Measurements from ENCODE around the gene TPD52L1. TPM values are rescaled to one million over a fixed set of nuclear protein-coding genes. Genes with fewer than 3 reads are reported as not detected.

TPD52L1 gene
- total and polyA plus RNA-seq, 2 experiments from 2014 or later: 22.8 to 24.0 TPM

DNA sequence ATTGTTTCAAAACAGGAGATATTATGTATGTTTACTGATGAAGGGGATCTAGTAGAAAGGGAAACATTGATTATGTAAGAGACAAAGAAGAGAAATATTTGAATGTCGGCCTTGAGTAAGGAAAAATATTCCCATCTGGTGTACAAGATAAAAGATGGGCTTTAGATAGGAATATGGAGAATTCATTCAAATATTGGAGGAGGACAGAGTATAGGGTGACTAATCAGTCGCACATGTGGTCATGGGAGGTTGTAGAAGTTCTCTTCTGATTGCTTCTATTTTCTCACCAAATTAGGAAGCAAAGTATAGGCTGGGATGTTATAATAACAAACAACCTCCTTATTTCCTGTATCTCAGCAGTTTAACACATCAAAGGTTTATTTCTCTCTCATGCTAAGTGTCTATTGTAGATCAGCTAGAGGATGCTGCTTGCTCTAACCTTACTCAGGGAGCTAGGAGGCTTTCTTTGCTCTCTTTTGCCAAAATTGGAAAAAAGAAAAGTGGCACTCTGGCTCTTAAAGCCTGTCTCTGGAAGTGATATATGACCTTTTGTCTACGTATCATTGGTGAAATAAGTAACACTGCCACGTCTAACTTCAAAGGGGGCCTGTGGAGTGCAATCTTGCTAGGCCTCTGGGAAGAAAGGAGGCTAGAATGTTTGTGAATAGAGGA is 149.4 kb downstream of the TPD52L1 start:
- peaks cover 18% of the 10 kb centered on the region for H3K36me3 ChIP-seq (ENCODE audit: insufficient read depth)
- no peak for DNase-seq (ENCODE audit: low spot score)
- no peak overlapping the region for H3K4me2 ChIP-seq
- Mint-ChIP-seq H3K27ac (no peak overlapping the region), H3K4me1 (peaks cover 11% of the 10 kb centered on the region), H3K27me3 (ENCODE audit: insufficient read depth, low read depth, poor library complexity) (peaks cover 5% of the 10 kb centered on the region), H3K9me3 (peaks cover 6% of the 10 kb centered on the region; the same call in 2 of the 3 replicates), H3K36me3 (ENCODE audit: low read depth) (peaks cover 26% of the 10 kb centered on the region), H3K4me3 (no peak overlapping the region; the same call in 2 of the 3 replicates)
- H3K79me2 ChIP-seq (replicated peaks; ENCODE audit: insufficient read depth): peaks cover 16% of the 10 kb centered on the region
- no peaks in the 10 kb centered on the region for H4K20me1 ChIP-seq (replicated peaks; ENCODE audit: insufficient read depth)
- TF ChIP-seq, protein P1, sequence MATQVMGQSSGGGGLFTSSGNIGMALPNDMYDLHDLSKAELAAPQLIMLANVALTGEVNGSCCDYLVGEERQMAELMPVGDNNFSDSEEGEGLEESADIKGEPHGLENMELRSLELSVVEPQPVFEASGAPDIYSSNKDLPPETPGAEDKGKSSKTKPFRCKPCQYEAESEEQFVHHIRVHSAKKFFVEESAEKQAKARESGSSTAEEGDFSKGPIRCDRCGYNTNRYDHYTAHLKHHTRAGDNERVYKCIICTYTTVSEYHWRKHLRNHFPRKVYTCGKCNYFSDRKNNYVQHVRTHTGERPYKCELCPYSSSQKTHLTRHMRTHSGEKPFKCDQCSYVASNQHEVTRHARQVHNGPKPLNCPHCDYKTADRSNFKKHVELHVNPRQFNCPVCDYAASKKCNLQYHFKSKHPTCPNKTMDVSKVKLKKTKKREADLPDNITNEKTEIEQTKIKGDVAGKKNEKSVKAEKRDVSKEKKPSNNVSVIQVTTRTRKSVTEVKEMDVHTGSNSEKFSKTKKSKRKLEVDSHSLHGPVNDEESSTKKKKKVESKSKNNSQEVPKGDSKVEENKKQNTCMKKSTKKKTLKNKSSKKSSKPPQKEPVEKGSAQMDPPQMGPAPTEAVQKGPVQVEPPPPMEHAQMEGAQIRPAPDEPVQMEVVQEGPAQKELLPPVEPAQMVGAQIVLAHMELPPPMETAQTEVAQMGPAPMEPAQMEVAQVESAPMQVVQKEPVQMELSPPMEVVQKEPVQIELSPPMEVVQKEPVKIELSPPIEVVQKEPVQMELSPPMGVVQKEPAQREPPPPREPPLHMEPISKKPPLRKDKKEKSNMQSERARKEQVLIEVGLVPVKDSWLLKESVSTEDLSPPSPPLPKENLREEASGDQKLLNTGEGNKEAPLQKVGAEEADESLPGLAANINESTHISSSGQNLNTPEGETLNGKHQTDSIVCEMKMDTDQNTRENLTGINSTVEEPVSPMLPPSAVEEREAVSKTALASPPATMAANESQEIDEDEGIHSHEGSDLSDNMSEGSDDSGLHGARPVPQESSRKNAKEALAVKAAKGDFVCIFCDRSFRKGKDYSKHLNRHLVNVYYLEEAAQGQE (IDR thresholded peaks at IDR 0.05; ENCODE audit: unreplicated experiment): no peak
- no peak for TF ChIP-seq NANOG (IDR thresholded peaks at IDR 0.05; ENCODE audit: borderline replicate concordance)
- TF ChIP-seq ZNF462 (CRISPR knock-in tag; IDR thresholded peaks at IDR 0.05): no peak
- TF ChIP-seq ZNF114 (CRISPR knock-in tag; IDR thresholded peaks at IDR 0.05): no peak
- TF ChIP-seq POLR2AphosphoS5 (IDR thresholded peaks at IDR 0.05; ENCODE audit: low read depth): no peak
- TF ChIP-seq ETS1 (IDR thresholded peaks at IDR 0.05): no peak
- no peak for TF ChIP-seq STAT1 (IDR thresholded peaks at IDR 0.05; ENCODE audit: unreplicated experiment)
- TF ChIP-seq CREB1 (CRISPR knock-in tag; IDR thresholded peaks at IDR 0.05; ENCODE audit: low read depth): no peak
- no peak overlapping the region for H3K27ac ChIP-seq (ENCODE audit: low read depth)
- H3K9me2 ChIP-seq (ENCODE audit: insufficient read depth): peaks cover 14% of the 10 kb centered on the region
- H3F3A ChIP-seq (replicated peaks; ENCODE audit: low read depth): no peaks in the 10 kb centered on the region
- H3K27me3 ChIP-seq (ENCODE audit: insufficient read depth): no peaks in the 10 kb centered on the region
- peaks cover 16% of the 10 kb centered on the region; the same call in 1 of the 2 replicates for H3K4me1 ChIP-seq (ENCODE audit: insufficient read depth)
- H2AFZ ChIP-seq: no peak overlapping the region
- no peak for ATAC-seq
- H3K4me3 ChIP-seq: no peak overlapping the region

Measured in GM23338 (cell line).